Suppressor macrophage (primary cell): Measurements from ENCODE around the gene PLA2G1B.

Experiments
- DNase-seq, 4 experiments: peaks; one replicate each; pipeline ENCODE4 v3.0.0-alpha.2; 2020 to 2022
- total RNA-seq, 17 experiments: gene quantifications; one replicate each; lab custom pipeline; 2026; ENCODE audit warnings: mixed read lengths in 6 of 17, inconsistent platforms in 3 of 17; lab: John Stamatoyannopoulos, UW

PLA2G1B gene
- 0 to 0.11 (median 0) reads per million in 17 experiments for total RNA-seq

DNA sequence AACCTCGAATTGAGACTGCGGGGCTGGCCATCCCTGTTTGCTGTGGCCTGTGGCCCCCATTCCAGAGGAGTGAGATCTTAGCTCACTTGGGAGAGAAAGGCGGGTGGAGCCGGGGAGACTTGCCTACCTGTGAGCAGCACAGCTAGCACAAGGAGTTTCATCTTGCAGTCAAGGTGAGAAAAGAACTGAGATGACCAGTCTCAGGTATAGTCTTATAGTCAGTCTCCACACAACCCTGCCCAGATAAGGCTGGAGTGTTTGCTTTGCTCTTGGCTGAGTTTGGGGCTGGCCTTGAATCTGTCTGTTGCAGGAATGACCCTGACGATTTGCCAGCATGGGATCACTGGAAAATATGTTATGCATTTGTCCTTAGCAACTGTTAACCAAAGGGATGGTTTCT, at the start of gene PLA2G1B:
TSS of gene PLA2G1B (minus strand) at position 187 of the 400 bp plus-strand sequence. CDS start at position 161, 26 bp downstream.
- no peak for DNase-seq

DNA sequence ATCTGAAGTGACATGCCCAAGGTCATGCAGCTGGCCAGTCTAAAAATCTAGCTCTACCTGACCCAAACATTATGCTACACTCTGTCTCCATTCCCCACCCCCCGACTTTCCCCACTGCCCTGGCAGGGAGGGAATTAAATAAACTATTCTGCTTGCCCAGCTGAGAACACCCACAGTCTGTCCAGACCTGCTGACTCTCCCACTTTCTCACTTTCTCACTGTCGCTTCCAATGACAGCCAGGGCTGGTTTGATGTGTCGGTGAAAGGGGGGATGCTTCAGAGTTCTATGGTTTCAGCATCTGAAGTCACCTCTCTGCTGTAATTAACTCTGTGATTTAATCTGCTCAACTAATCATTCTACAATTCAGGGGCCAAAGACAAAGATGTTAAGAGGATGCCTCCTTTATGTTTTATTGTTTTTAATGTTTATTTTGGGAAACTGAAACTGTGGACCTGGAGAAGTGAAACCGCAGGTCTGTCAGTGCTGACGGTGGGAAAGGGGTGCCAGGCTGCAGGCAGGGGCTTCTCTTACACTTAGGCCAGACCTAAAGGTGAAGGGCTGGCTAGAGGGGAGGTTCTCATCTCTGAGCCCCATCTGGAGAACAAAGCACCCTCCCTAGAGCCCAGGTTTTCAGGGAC, 49.5 kb upstream of the PLA2G1B start:
- DNase-seq = no peak

DNA sequence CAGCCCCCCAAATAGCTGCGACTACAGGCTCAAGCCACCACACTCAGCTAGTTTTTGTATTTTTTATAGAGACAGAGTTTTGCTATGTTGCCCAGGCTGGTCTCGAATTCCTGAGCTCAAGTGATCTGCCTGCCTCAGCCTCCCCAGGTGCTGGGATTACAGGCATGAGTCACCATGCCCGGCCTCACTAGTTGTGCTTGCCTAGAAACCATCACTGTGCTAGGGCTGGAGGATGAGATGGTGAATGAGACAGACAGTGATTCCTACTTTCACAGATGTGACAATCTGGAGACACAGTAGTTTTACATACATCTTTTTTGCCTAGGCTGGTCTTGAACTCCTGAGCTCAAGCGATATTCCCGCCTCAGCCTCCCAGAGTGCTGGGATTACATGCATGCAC, 48.8 kb upstream of the PLA2G1B start:
- DNase-seq = no peak

DNA sequence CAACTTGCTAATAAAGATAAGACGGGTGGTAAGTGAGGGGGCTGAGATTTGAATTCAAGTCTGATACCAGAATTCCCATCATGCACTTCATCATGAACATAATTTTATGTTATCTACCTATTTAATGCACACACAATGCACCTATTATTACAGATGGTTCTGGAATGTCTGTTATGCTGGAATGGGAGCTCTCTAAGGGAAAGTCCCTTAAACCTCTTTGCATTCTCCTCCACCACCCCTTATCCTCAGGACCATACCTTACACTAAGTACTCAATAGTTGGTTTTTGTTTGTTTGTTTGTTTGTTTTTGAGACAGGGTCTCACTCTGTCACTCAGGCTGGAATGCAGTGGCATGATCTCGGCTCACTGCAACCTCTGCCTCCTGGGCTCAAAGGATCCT, 48.4 kb upstream of the PLA2G1B start:
- no peak for DNase-seq

DNA sequence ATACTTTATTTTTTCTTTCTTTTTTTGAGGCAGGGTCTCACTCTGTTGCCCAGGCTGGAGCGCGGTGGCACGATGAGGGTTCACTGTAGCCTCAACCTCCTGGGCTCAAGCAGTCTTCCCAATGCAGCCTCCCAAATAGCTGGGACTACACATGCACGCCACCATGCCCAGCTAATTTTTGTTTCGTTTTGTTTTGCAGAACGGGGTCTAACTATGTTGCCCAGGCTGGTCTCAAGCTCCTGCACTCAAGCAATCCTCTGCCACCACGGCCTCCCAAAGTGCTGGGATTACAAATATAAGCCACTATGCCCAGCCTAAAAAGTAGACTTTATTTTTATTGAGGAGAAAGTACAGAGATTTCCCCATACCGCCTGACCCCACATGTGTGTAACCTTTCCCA, 46.1 kb upstream of the PLA2G1B start:
- DNase-seq = no peak

DNA sequence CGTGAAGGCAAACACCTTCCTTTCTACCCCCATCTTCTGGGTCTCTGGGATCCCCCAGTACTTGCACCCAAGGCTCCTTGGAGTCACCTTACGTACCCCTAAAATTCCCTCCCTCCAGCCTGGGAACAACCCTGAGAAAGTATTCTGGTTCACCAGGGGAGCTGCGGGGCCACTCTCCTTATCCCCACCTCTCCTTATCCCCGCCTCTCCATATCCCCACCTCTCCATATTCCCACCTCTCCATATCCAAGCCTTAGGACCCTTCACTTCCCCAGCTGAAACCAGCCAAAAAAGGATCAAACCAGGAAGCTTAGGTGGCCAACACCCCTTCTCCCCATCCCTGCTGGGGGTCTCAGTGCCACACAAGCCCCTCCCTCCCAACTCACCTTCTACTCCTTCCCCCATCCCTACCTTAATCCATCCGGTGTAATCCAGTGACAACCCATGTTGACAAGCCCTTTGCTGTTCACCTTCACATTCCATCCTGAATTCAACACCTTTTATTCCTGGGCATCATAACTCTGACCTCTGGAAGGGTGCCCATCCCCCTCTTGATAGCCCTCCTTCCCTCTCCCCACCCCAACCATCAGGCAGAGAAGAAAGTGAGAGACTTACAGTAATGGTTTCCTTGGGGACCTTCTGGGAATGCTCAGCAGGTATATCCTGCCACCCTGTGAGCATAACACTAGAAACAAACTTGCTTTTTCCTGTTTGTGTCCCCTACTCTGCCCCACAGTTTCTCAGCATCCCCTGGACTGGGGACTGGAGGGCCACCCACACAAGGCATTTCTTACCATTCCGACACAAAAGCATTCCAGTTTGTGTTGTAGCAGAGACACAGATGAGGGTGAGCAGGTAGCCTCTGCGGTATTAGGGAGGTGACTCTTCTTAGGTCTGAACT, 43.0 kb upstream of the PLA2G1B start:
- no peak for DNase-seq

DNA sequence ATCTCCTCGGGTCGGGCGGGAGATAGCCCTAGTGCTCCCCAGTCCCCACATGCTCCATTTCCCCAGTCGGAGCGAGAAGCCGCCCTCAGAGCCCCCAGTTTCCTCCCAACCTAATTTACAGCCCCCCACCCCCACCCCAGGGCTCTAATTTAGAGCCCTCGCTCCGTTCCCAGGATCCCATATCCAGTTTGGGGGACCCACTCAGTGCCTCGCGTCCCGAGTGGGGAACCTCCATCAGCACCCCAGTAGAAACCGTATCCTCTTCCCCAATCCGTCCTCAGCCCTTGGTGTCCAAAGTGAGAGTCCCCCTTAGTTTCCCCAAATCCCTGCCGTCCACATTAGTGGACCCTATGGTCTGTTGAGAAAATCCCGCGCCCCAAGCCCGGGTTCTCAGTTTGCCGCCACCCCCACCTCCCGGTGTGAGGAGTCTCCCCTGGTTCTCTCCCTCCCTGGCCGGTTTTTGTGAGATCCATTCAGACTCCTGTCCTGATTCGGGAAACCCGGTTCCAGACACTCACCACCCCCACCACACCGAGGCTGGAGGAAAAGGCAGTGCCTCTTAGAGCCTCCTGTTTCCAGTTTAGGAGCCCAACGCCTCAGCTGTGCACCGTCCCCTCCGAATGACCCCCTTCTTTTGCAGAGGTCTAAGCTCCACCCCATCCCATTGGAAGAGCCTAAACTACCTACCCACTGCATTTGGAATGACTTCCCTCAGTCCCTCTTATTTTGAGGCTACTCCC, 42.2 kb upstream of the PLA2G1B start:
- DNase-seq = no peak

DNA sequence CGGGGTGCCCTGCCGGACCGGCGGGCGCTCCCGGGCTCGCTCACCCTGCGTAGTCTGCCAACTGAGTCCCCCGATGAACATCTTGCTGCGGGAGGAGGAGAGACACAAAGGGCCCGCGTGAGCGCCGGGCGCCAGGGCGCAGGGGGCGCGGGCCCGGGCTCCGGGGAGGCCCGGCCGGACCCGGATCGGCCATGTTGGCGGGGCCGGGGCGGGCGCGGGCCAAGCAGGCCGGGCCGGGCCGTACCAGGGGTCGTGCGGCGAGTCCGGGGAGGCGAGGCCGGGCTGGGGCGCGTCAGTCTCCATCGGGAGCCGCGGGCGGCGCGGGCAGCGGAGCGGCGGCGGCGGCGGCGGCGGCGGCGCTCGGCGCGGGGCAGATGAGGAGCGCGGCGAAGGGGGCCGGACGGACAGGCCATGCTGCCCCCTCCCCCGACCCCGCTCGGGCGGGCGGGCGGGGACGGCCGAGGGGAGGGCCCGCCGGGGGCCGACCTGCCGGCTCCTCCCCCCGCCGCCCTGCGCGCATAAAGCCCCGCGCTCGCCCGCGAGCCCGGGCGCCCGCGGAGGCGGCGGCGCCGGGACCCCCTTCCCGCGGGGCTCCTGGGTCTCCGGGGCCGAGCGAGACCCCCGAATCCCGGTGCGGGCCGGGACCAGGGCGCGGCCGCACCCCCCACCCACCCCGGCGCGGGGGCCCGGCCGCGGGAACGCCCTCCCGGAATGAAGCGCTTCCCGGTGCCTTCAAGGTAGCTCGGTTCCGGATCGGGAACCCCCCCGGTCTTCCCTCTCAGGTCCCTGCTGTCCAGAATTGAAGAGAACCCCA, 41.4 kb upstream of the PLA2G1B start, which contains the start of gene MSI1:
TSS of gene MSI1 (minus strand) at position 376 of the 814 bp plus-strand sequence. CDS start at position 303, 73 bp downstream.
- peak in 2 of 4 experiments; percentile 13 to 36 for DNase-seq

DNA sequence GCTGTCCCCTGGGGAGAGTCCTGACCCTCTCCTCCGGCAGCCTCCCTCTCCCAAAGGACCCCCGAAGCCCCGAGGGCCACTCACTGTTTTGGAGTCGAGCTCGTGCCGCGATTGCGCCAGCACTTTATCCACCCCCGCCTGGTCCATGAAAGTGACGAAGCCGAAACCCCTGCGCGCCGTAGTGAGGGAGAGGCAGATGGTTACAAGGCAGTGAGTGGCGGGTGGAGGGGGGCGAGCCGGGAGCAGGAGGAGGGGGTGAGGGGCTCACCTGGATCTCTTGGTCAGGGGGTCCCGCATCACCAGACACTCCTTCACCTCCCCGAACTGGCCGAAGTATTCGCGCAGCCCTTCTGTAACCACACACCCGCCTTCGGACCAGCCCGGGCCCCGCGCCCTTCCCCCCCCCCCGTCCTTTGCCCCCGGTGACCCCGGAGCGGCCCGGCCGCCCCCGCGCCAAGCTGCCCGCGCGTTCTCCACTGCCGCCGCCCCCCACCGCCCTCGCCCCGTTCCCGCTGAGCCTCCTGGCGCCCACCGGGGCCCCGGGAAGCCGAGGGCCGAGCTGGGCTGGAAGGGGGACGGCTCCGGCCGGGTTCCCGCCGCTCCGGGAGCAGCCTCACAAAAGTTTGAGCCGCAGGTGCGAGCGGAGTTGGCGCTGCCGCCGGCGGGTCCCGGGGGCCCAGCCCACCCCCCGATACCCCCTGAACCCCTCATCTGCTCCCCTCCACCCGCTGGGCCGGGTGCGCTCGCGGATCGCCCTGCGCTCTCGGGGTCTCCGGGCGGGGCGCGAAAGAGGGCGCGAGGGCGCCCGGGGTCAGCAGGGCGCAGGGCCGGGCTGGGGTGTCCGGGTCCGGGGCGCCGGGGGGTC, 40.6 kb upstream of the PLA2G1B start:
- DNase-seq = peak in 1 of 4 experiments; percentile 17

DNA sequence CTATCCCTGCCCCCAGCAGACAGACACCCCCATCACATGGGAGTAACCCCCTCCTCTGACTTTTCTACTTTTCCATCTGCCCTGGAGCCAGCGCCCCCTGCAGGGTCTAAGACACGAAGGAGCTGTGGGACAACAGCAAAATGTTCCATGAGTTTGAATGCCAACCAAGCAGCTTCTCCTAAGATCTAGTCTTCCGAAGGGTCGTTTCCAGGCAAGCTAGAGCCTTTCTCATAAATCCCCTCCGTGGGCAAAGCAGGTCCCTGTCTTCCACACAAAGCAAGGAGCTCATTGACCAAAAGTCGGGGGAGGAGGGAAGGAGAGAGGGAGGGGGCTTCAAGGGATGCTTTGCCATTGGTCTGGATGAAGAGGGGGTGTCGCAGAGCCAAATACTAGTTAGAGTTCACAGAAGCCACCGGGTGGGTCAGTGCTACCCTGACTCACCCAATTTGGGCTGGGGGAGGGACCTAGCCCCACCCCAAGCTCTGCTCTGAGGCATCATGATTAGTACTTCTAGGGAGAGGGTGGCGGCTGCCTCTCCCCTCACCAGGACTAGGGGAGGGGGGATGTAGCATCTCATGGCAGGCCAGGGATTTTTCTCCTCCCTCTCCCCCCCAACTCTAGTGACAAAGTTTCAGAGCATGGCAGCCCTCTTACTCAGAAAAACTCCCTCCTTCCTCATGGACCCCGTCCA, 39.8 kb upstream of the PLA2G1B start:
- DNase-seq = peak in 2 of 4 experiments; percentile 12 to 30

DNA sequence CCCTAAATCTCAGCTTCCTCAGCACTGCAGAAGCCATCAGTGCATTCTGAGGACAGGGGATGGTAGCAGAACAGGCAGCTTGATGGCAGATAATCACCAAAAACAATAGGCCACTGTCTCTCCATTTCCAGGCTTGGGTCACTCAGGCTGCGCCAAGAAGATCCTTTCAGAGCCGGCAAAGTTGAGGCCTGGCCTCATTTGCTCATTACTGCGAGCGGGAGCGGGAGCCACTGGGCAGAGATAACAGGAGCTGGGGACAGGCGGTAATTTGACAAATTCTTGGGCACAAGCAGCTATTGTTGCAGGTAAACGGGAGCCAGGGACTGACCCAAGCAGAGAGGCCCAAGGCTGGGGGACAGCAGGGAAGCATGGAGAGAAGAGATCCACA, 39.3 kb upstream of the PLA2G1B start:
- no peak for DNase-seq

DNA sequence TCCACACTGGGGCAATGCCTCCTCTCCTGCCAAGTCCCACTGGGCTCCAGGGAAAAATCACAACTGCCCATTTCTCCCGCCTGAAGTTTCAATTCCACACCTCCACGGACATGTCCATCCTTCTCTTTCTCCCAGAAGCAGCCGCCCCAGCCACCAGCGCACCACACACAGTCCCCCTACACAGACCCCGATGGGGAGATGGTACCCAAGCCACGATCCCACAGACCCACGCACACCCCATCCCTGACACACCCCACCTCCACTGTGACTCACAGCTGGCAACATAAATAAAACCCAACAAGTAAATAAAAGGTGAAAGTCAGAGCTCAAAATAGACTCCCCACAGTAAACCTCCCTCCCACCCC, 38.7 kb upstream of the PLA2G1B start:
- no peak for DNase-seq

DNA sequence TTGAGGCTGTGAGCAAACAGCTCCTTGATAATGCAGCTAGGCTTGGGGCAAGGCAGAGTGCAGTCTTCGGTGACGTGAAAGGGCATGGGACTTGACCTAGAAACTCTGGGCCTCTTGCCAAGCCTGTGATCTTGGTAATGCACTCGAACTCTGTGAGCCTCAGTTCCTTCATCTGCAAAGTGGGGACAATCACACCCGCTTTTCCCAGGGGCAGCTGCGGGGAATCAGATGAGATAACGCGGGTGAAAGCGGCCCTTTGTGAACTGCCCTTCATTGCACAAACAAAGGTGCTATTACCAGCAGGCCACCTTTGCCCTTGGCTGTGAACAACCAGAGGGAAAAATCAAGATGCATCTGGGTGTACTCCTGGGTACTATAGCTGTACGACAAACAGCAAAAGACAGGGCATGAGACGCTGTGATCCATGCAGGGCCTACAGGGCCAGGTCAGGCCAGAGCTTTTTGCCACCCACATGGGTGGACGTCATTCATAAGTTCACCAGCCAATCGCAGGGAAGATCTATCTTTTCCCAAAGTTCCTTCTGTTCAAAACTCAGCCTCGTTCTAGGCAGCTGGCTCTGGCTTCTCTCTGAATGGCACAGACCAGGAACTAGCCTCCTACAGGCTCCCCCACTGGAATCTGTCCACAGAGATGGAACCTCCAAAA, 38.2 kb upstream of the PLA2G1B start:
- DNase-seq = no peak

DNA sequence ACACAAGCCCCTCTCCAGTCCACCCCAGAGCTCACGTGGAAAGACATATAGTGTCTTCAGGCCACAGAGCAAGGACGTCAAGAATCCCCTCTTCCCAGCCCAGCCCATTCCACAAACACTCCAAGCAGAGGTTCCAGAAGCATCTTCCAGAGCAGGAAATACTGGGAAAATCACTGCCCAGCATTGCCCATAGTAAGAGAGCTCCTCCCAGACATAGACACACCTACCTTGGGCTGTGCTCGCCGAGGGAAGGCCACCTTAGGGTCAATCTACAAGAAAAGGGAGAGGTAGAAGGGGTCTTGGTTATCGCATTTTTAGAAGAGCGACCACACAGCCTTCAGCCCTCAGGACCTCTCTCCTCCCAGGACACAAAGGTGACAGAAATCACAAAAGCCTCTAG, 36.9 kb upstream of the PLA2G1B start:
- DNase-seq = no peak

DNA sequence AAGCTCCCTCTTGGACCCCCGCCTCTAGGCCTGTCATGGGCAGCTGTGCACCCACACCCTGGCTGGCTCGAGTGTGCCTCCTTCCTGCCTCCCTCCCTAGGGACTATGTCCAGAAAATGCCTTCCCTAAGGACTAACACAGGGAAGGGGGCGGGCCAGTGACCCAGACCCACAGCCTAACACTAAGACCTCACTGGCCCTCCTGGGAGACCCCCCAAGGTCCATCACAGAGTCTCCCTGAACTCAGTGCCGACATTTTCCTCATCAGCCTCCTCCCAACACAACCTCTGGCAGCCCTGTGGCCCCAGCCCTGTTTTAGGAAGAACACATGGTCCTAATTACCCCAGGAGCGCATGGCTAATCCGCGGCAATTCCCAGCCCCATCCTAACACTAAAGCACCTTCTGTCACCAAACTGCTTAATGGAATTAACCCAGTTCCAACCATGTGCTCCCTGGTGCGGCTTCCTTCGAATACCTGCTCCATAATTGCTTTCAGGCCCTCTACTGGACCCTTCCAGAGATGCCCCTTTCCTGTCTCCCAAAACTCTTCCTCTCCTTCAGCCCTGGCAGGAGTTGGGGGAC, 35.8 kb upstream of the PLA2G1B start:
- DNase-seq = no peak

DNA sequence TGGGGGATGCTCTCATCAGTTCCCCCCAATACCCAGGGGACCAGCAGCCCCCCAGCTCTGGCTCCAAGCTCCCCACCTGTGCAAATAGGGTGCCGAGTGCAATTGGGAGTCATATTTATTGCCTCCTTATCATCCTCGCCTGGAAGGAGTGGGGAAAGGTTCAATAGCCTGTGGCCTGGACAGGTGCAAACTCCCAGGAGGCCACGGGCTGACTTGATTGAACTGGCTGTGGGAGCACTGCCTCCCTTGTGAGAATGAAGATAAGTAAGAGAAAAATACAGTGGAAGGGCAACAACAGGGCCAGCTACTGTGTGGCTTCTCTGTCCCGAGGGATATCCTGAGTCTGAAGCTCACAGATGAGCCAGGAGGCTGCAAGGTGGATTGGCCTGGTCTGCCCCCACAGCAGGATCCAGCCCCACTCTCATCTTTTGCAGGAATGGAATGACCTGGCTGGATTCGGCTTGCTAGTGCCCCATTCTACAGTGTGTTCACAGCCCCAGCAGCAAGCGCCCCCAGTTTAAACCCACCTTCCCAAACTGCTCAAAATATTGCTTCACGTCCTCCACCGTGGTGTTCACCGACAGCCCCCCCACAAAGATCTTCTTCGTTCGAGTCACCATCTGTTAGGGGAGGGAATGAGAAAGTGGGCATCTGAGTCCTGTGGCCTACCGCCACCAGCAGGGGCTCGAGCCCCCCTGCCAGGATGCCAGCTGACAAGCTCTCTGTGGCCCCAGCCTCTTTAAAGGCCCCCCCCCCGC, 35.1 kb upstream of the PLA2G1B start:
- no peak for DNase-seq

DNA sequence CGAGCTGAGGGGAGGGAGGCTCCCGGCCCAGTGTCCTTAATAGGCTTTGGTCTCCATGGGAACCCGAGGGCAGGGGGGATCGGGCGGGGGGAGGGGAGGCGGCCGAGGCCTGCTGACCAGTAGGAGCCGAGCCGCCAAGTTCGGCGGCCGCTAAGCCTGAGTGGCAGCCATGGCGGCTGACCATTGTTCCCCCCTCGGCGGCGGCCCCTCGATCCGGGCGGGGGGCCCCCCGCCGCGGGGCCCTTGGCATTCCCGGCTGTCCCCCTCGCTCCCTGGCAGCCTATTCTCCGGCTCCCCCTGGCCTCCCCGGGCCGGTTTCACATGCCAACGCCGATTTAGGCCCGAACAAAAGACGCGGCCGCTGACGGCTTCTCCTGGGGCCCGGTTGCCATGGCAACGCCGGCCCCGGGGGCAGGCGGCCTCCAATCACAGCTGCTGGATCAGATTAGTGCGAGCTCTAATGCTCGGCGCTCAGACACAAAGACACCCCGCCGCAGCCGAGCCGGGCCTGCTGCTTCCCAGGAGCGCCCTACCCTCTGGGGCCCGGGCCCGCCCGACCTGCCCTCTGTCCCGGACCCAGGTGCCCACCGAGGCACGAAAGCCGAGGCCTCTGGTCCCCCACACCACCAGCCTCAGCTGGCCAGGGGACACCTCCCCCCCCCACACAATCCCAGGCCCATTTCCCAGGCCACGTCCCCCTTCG, 34.1 kb upstream of the PLA2G1B start:
- peak in 2 of 4 experiments; percentile 15 to 27 for DNase-seq

DNA sequence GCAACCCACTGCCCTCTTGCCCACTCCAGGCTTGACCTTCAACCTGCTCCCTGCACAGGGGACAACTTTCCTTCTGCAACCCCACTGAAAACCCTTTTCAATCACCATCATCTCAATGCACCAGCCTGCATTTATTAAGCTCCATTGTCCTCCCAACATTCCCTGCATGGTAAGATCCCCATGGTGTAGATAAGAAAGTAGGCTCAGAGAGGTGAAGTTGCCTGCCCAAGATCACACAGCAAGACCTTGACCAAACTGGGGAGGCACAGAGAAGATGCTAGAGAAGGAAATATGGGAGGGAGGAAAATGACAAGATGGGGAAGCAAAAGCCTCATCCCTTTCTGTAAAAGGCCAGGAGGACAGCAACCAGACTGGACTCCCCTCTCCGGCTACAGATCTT, 31.5 kb upstream of the PLA2G1B start:
- DNase-seq = no peak
